ENCODE results near the gene AMPH.

DNA sequence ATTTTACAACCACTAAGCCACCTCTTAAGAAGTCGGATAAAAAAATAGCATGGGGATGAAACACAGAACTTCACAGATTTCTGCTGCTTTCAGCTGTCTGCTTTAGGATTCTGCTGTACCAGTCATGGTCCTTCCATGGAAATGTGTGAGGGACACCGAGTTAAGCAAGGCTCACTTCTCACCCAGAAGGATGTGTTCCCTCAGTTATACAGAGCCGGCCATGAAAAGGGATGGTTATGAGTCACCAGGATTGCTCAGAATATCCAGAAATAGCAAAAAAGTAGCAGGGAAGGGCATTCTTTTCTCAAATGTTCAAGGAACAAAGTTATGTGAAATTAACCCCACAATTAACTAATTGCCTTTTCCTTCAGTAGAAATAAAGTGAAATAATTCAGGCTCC, 124.4 kb downstream of the AMPH start:
- TF ChIP-seq, protein P1, sequence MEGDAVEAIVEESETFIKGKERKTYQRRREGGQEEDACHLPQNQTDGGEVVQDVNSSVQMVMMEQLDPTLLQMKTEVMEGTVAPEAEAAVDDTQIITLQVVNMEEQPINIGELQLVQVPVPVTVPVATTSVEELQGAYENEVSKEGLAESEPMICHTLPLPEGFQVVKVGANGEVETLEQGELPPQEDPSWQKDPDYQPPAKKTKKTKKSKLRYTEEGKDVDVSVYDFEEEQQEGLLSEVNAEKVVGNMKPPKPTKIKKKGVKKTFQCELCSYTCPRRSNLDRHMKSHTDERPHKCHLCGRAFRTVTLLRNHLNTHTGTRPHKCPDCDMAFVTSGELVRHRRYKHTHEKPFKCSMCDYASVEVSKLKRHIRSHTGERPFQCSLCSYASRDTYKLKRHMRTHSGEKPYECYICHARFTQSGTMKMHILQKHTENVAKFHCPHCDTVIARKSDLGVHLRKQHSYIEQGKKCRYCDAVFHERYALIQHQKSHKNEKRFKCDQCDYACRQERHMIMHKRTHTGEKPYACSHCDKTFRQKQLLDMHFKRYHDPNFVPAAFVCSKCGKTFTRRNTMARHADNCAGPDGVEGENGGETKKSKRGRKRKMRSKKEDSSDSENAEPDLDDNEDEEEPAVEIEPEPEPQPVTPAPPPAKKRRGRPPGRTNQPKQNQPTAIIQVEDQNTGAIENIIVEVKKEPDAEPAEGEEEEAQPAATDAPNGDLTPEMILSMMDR (optimal IDR thresholded peaks at IDR 0.05 in 1 of 3, IDR thresholded peaks at IDR 0.05 in 1 of 3, conservative IDR thresholded peaks at IDR 0.05 in 1 of 3; ENCODE audit: extremely low read depth in 1 of 3, insufficient read depth in 2 of 3, low read length in 3 of 3), result no peak
- TF ChIP-seq EZH2 (IDR thresholded peaks at IDR 0.05; ENCODE audit: low read length), result no peak
